Left lung (tissue), 10 donors: ENCODE data around the gene HACD2. TPM values are rescaled to one million over a fixed set of nuclear protein-coding genes. Genes with fewer than 3 reads are reported as not detected.
"Not testable (repeated sequence)": the region's sequence is repeated elsewhere in the genome, so short reads cannot be mapped to it uniquely, and the experiment has no call there.

Experiments used
- ATAC-seq: fragments of 200-7000 bp; cut with Tn5 transposase; one replicate; pipeline ENCODE4 v1.9.1; 2020; ENCODE audit warnings: moderate library complexity
- DNase-seq, 4 donors: peaks; one replicate each; pipeline ENCODE4 v3.0.0-alpha.2; 2013 to 2020
- H3K27ac ChIP-seq, 2 donors: fragments of 200-600 bp; sonication (generic) in 1 of 2; one replicate each; pipeline versions ENCODE4 v1.5.0 to v1.8.0; 2020 to 2021
- H3K27me3 ChIP-seq, 2 donors: fragments of 200-600 bp; sonication (generic) in 1 of 2; one replicate each; pipeline versions ENCODE4 v1.5.0 to v1.8.0; 2020 to 2021
- H3K36me3 ChIP-seq, 2 donors: fragments of 200-600 bp; sonication (generic) in 1 of 2; one replicate each; pipeline versions ENCODE4 v1.5.0 to v1.8.0; 2020 to 2021
- H3K4me1 ChIP-seq, 2 donors: fragments of 200-600 bp; one replicate each; pipeline ENCODE4 v1.8.0; 2021
- H3K4me3 ChIP-seq, 2 donors: fragments of 200-600 bp; sonication (generic) in 1 of 2; one replicate each; pipeline versions ENCODE4 v1.5.0 to v1.8.0; 2020 to 2021; ENCODE audit warnings: mild to moderate bottlenecking in 1 of 2
- H3K9me3 ChIP-seq, 2 donors: fragments of 200-600 bp; sonication (generic) in 1 of 2; one replicate each; pipeline versions ENCODE4 v1.5.0 to v1.8.0; 2020 to 2021
- CTCF ChIP-seq, 2 donors: fragments of 200-600 bp; sonication (generic) in 1 of 2; IDR thresholded peaks; one replicate each; pipeline versions ENCODE4 v1.5.0 to v1.8.0; 2021; ENCODE audit warnings: antibody characterized with exemption in 2 of 2
- intact Hi-C, 2 donors: fragments of 100-400 bp; cut with DNase I; formaldehyde crosslinking; loops; one replicate each; pipeline versions ENCODE4 v1.11.2 to v1.14.2; 2022
- polyA plus RNA-seq, 6 donors: library from polyadenylated mRNA; unstranded; fragments of 120-200 nt; gene quantifications; one replicate each; pipeline ENCODE4 v1.2.1, GENCODE V29; 2013; ENCODE audit not compliant: insufficient read length in 6 of 6
- total RNA-seq, 2 donors: library from RNA; stranded (reverse); fragmentation: NEBNext Ultra II Directional; extraction: Animal tissue kit (Norgen Biotek cat#: 25700); gene quantifications; one replicate each; pipeline ENCODE4 v1.2.1, GENCODE V29; 2021
- donor health status: DM: no; HTN: yes; CAD: no.
- donor health status: DM: no; HTN: no; CAD: no.

The HACD2 gene
- total and polyA plus RNA-seq, 8 donors, result 33.6 to 60.9 (median 39.0) TPM

GRCh38 chr3:123498761-123499160 is 86.1 kb downstream of the HACD2 start:
- no peak for TF ChIP-seq CTCF (IDR thresholded peaks at IDR 0.05)
- DNase-seq, result no peak
- peaks cover 0 to 66% of the 10 kb centered on the region in 2 donors for H3K36me3 ChIP-seq
- H3K4me3 ChIP-seq, result no peak overlapping the region
- no peaks in the 10 kb centered on the region for H3K9me3 ChIP-seq
- no peak overlapping the region for H3K27ac ChIP-seq
- no peaks in the 10 kb centered on the region for H3K4me1 ChIP-seq
- no peaks in the 10 kb centered on the region for H3K27me3 ChIP-seq
- intact Hi-C loops, result no loop called here
- ATAC-seq, result no peak

GRCh38 chr3:123493912-123494311 is 90.9 kb downstream of the HACD2 start:
- intact Hi-C loops, result loop anchor here in 1 of 2 donors (5.0 kb wide), 1 partner anchor 167 kb away; no protein-coding TSS in a partner anchor

GRCh38 chr3:123491966-123492587 is 92.8 kb downstream of the HACD2 start:
- no peaks in the 10 kb centered on the region for H3K27me3 ChIP-seq
- no peak overlapping the region for H3K27ac ChIP-seq
- no peak overlapping the region for H3K4me3 ChIP-seq
- peaks cover 0 to 4% of the 10 kb centered on the region in 2 donors for H3K4me1 ChIP-seq
- TF ChIP-seq CTCF (IDR thresholded peaks at IDR 0.05), result no peak
- peaks cover 0 to 42% of the 10 kb centered on the region in 2 donors for H3K36me3 ChIP-seq
- DNase-seq, result no peak
- H3K9me3 ChIP-seq, result no peaks in the 10 kb centered on the region
- ATAC-seq, result no peak
- intact Hi-C loops, result loop anchor here in 1 of 2 donors (5.0 kb wide), 1 partner anchor 165 kb away; no protein-coding TSS in a partner anchor

More at GRCh38 chr3:123493912-123494311, 90.9 kb downstream of the HACD2 start:
- no peak for DNase-seq
- no peaks in the 10 kb centered on the region for H3K27me3 ChIP-seq
- no peaks in the 10 kb centered on the region for H3K9me3 ChIP-seq
- no peak for TF ChIP-seq CTCF (IDR thresholded peaks at IDR 0.05)
- H3K36me3 ChIP-seq, result peaks cover 0 to 59% of the 10 kb centered on the region in 2 donors
- no peak overlapping the region for H3K27ac ChIP-seq
- no peak overlapping the region for H3K4me3 ChIP-seq
- H3K4me1 ChIP-seq, result peaks cover 0 to 3% of the 10 kb centered on the region in 2 donors
- no peak for ATAC-seq

- no peak overlapping the region for H3K4me3 ChIP-seq
- ATAC-seq, result peak; percentile 93
- H3K4me1 ChIP-seq, result peaks cover 0 to 4% of the 10 kb centered on the region in 2 donors
- H3K27me3 ChIP-seq, result peaks cover 0 to 5% of the 10 kb centered on the region in 2 donors
- peak in 3 of 4 donors; percentile 49 to 79 (median 65) for DNase-seq
- H3K36me3 ChIP-seq, result peaks cover 0 to 23% of the 10 kb centered on the region in 2 donors
- no peak overlapping the region for H3K27ac ChIP-seq
- no peaks in the 10 kb centered on the region for H3K9me3 ChIP-seq
- peak; percentile 64 to 68 for TF ChIP-seq CTCF (IDR thresholded peaks at IDR 0.05)
- intact Hi-C loops, result loop anchor here in 1 of 2 donors (5.0 kb wide), 1 partner anchor 162 kb away; no protein-coding TSS in a partner anchor
Measured at GRCh38 chr3:123489400-123490004, 95.4 kb downstream of the HACD2 start.

GRCh38 chr3:123488645-123489347 is 96.1 kb downstream of the HACD2 start:
- DNase-seq, result no peak
- ATAC-seq, result no peak

GRCh38 chr3:123487063-123487462 is 97.8 kb downstream of the HACD2 start:
- H3K36me3 ChIP-seq, H3K9me3 ChIP-seq, H3K27me3 ChIP-seq, ATAC-seq, DNase-seq, H3K4me1 ChIP-seq, H3K4me3 ChIP-seq, H3K27ac ChIP-seq, intact Hi-C loops: not testable (repeated sequence)

More at GRCh38 chr3:123488645-123489347, 96.1 kb downstream of the HACD2 start:
- peaks cover 0 to 9% of the 10 kb centered on the region in 2 donors for H3K27me3 ChIP-seq
- no peak overlapping the region for H3K27ac ChIP-seq
- intact Hi-C loops, result no loop called here
- no peaks in the 10 kb centered on the region for H3K9me3 ChIP-seq
- H3K4me3 ChIP-seq, result no peak overlapping the region
- H3K36me3 ChIP-seq, result peaks cover 0 to 16% of the 10 kb centered on the region in 2 donors
- no peak for TF ChIP-seq CTCF (IDR thresholded peaks at IDR 0.05)
- peaks cover 0 to 4% of the 10 kb centered on the region in 2 donors for H3K4me1 ChIP-seq
